ENCODE measurements around the gene CACNG3.

The CACNG3 gene

DNA sequence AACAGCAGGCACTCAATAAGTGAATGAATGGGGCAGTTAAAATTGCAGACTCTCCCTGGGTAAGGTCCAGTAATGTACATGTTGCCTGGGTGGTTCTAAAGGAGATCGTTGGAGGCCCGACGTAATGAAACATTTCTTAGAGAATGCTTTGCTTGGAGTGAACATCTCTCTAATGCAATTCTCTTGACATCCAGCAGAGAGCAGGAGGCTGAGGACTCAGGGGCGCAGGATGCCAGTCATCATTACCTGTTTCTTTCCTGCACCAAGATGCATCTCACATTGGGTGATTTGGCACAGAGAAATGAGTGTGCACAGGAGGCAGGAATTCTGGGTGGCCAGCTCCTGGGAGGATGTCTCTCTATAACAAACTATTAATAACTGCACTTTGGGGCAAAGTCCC is 152.9 kb downstream of the CACNG3 start:
- no peak for DNase-seq

Measured in GOT3 (cell line).